HG02973 (cell line): Measurements from ENCODE around the gene TRNP1.
"Not testable (repeated sequence)": the region's sequence is repeated elsewhere in the genome, so short reads cannot be mapped to it uniquely, and the experiment has no call there.

Experiments used
- ATAC-seq: cut with Tn5 transposase; IDR thresholded peaks from one replicate; pipeline ENCODE4 v1.9.1; 2021; ENCODE audit warnings: moderate library complexity; ENCODE audit not compliant: unreplicated experiment

TRNP1 gene

GRCh38 chr1:26993237-26994019 lies at the start of gene TRNP1:
TRNP1 (plus strand) TSS chr1:26993692; CDS start chr1:26993787, 95 bp downstream.
- no peak for ATAC-seq

GRCh38 chr1:26945138-26945537 lies 48.4 kb upstream of the TRNP1 start:
- ATAC-seq = no peak

- no peak for ATAC-seq
Measured at GRCh38 chr1:26945728-26946127, 47.8 kb upstream of the TRNP1 start.

- ATAC-seq = no peak
Measured at GRCh38 chr1:26946270-26946669, 47.2 kb upstream of the TRNP1 start.

DNA sequence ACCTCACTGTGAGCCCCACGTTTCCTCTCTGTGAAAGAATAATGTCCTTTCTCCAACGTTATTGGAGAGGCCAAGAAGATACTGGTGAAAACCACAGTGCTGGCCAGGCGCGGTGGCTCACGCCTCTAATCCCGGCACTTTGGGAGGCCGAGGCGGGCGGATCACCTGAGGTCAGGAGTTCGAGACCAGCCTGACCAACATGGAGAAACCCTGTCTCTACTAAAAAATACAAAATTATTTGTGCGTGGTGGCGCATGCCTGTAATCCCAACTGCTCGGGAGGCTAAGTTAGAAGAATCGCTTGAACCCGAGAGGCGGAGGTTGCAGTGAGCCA lies 44.8 kb upstream of the TRNP1 start:
- not testable (repeated sequence) for ATAC-seq

- no peak for ATAC-seq
Measured at GRCh38 chr1:26949266-26949925, 44.1 kb upstream of the TRNP1 start.

- no peak for ATAC-seq
Measured at GRCh38 chr1:26949926-26950319, 43.6 kb upstream of the TRNP1 start.

- no peak for ATAC-seq
Measured at GRCh38 chr1:26950602-26951001, 42.9 kb upstream of the TRNP1 start.

- ATAC-seq = no peak
Measured at GRCh38 chr1:26951216-26951615, 42.3 kb upstream of the TRNP1 start.

DNA sequence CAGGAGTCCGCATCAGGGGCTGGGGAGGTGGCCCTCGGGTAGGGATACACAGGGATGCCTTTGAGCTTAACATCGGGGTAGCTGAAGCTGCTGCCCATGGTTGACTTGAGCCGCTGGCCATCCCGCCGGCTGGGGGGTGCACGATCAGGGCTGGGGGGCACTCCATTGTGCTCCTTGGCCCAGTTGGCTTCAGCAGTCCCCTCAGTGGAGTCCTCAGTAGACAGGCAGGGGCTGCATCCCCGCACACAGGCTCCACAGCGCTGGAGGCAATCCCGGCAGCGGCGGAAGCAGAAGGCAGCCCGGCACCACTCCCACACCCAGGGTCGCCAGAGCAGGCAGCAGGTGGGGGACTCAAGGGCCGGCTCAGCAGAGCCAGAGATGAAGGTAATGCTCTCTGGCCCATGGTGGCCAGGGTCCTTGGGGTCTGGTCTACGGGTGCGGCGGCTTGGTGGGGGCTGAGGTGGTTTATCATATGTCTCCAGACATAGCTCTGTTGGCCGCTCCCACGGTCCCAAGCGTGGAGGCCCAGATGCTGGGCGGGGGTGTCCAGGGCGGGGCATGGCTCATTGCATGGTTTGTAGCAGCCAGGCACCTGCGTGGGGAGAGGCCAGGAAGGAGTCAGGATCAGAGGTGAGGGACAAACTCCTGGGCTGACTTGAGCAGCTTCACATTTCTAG lies 41.5 kb upstream of the TRNP1 start:
- no peak for ATAC-seq

GRCh38 chr1:26953374-26953773 lies 40.1 kb upstream of the TRNP1 start:
- ATAC-seq = no peak

- no peak for ATAC-seq
Measured at GRCh38 chr1:26956321-26956720, 37.2 kb upstream of the TRNP1 start.

DNA sequence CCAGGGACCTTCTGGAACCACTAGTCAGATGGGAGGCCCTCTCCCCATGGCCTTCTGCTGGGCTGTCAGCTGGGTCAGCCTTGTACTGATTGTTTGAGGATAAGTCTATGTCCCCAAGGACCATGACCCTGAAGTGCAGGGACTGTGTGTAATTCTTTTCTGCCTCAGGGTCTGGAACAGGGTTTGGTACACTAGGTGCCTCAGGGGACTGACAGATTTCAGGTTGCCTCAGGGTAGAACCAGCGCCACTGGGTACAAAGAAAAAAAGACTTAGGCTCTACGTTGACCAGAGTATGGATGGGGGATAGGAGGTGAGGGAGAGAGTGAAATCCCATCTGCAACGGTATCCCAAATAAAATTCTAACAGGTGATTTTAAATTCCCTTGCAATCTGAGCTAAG lies 36.2 kb upstream of the TRNP1 start:
- ATAC-seq = no peak

DNA sequence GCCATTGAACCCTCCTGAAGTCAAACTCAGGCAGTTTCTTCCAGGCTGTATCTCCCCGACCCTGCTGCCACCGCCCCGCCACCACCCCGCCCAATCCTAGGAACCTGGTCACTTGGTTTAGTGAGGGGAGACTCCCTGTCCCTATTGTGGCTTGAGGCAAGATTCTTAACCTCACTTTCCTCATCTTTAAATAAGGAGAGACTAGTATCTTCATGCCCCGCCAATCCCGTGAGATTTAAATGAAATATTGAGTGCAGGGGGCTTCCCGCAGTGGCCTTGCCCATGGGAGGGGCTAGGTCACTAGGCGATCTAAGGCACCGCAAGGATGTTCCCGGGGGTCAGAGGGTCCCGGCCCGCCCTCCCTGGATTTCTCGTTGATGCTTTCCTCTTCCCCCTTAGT lies 34.2 kb upstream of the TRNP1 start:
- ATAC-seq = no peak

GRCh38 chr1:26959722-26960624 lies 33.5 kb upstream of the TRNP1 start, which contains the start of gene KDF1:
KDF1 (minus strand) TSS chr1:26960468; CDS start chr1:26952380, 8,088 bp downstream.
- ATAC-seq = no peak

- no peak for ATAC-seq
Measured at GRCh38 chr1:26960625-26960966, 32.9 kb upstream of the TRNP1 start.

DNA sequence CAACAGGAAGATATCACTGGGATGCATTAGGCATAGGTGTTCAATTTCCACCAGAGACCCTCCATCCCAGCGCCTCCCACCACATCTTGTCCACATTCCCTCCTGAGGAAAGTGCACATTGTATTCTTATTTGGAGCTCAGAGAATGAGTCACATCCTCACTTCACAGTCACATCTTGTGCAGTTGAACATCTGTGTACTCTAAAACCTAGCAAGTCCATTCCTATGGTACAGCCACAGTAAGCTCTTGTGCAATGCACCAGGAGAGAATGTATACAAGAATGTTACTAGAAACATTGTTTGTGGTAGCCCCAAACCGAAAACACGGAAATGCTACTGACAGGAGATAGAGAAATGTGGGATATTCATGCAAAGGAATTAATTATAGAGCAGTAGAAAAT lies 31.7 kb upstream of the TRNP1 start:
- no peak for ATAC-seq

DNA sequence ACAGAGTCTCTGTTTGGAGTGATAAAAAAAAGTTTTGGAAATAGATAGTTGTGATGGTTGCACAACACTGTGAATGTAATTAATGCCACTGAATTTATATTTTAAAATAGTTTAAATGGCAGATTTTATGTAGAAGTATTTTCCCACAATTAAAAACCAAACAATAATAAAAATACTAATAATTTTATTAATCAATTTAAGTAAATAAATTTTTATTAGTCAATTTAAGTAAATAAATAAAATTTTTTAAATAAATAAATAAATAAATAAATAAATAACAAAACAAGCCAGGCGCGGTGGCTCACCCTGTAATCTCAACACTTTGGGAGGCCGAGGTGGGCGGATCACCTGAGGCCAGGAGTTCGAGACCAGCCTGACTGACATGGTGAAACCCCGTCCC lies 28.3 kb upstream of the TRNP1 start:
- no peak for ATAC-seq

GRCh38 chr1:26965628-26966027 lies 27.9 kb upstream of the TRNP1 start:
- no peak for ATAC-seq

DNA sequence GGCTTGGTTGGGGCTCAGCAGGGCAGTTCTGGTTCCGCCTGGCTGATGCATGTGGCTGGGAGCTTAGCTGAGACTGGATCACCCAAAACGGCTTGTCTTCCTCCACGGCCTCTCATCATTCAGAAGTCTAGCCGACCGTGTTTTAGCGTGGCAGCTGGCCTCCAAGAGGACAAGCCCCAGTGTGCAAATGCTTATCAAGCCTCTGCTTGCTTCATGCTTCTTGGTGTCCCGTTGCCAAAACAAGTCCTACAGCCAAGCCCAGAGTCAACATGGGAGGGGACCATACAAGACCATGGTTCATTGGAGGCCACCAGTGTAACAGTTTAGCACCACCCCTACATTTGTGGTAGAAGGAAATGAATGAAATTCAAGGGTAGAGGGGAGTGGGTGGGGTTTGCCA lies 22.7 kb upstream of the TRNP1 start:
- ATAC-seq = no peak

GRCh38 chr1:26971590-26971989 lies 21.9 kb upstream of the TRNP1 start:
- ATAC-seq = no peak
